ENCODE data around the gene TECPR1. TPM values are rescaled to one million over a fixed set of nuclear protein-coding genes. Genes with fewer than 3 reads are reported as not detected.

TECPR1 gene
- total and polyA plus RNA-seq, 2 experiments from 2014 or later, result 19.2 to 24.4 TPM

DNA sequence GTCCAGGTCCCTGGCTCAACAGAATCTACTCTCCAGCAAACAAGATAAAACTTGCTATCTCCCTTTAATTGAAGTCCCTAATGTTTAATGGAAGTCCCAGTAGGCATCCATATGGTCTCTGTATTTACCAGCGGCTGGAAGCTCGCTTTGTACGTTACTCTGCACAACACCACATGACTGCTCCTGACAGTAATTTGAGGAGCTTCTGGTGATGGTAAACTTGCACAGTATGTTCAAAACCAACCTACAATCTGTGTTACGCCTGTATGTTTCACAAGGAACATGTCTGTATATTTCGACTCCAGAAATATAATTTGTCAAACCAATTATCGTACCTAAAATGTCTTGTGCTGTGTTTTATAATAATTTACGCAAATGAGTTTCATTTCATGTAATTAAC is 4.4 kb upstream of the TECPR1 start:
- H3K9me3 ChIP-seq (ENCODE audit: low read depth), result no peaks in the 10 kb centered on the region
- no peaks in the 10 kb centered on the region for H3K27me3 ChIP-seq

DNA sequence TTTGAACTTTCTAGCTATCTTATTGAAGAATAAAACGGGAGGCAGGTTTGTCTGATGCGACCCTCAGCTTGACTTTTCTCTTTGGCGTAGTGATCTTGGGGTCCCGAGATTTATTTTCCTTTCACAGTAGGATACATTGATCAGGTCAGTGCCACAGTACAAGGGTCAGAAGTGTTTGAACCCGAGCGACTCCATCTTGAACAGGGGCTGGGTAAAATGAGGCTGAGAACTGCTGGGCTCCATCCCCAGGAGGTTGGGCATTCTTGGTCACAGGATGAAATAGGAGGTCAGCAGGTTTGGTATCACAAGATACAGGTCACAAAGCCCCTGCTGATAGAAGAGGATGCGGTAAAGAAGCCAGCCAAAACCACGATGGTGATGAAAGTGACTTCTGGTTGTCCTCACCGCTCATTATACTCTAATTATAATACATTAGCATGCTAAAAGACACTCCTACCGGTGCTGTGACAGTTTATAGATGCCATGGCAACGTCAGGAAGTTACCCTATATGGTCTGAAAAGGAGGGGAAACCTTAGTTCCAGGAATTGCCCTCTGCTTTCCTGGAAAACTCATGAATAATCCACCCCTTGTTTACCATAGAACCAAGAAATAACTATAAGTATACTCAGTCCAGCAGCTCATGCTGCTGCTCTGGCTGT is 3.0 kb upstream of the TECPR1 start:
- peak in 1 of 2 donors; percentile 16 for DNase-seq (ENCODE audit: low read depth in 1 of 2, low spot score in 1 of 2)
- H3K4me1 ChIP-seq (ENCODE audit: low read depth), result peaks cover 11% of the 10 kb centered on the region
- no peaks in the 10 kb centered on the region for H3K36me3 ChIP-seq
- H3K27me3 ChIP-seq, result no peaks in the 10 kb centered on the region
- no peak overlapping the region for H3K27ac ChIP-seq
- TF ChIP-seq, protein P1, sequence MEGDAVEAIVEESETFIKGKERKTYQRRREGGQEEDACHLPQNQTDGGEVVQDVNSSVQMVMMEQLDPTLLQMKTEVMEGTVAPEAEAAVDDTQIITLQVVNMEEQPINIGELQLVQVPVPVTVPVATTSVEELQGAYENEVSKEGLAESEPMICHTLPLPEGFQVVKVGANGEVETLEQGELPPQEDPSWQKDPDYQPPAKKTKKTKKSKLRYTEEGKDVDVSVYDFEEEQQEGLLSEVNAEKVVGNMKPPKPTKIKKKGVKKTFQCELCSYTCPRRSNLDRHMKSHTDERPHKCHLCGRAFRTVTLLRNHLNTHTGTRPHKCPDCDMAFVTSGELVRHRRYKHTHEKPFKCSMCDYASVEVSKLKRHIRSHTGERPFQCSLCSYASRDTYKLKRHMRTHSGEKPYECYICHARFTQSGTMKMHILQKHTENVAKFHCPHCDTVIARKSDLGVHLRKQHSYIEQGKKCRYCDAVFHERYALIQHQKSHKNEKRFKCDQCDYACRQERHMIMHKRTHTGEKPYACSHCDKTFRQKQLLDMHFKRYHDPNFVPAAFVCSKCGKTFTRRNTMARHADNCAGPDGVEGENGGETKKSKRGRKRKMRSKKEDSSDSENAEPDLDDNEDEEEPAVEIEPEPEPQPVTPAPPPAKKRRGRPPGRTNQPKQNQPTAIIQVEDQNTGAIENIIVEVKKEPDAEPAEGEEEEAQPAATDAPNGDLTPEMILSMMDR (IDR thresholded peaks at IDR 0.05; ENCODE audit: low read depth, low read length), result no peak
- H3K9me3 ChIP-seq (ENCODE audit: low read depth), result no peaks in the 10 kb centered on the region
- H3K4me3 ChIP-seq, result no peak overlapping the region

More for the DNA sequence above, 4.4 kb upstream of the TECPR1 start:
- no peaks in the 10 kb centered on the region for H3K36me3 ChIP-seq
- H3K27ac ChIP-seq, result no peak overlapping the region
- no peak for DNase-seq (ENCODE audit: low read depth in 1 of 2, low spot score in 1 of 2)
- TF ChIP-seq, protein P1 (IDR thresholded peaks at IDR 0.05; ENCODE audit: low read depth, low read length), result no peak
- H3K4me1 ChIP-seq (ENCODE audit: low read depth), result peaks cover 4% of the 10 kb centered on the region
- no peak overlapping the region for H3K4me3 ChIP-seq

DNA sequence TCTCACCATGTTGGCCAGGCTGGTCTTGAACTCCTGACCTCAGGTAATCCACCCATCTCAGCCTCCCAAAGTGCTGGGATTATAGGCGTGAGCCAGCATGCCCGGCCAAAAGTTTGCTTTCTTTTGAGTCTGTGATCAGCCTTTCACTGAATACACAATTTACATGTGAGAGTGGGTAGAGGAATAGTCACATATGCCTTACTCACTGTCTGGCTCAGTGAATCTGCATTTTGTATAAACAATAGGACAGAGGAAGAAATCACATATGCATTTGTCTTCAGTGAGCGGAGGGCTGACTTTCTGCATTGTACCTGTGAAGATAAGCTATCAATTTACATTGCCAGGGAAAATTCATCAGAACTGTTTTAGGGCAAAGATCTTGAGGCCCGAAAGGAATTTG is 2.5 kb upstream of the TECPR1 start:
- Histone ChIP-seq H3K4me1 (ENCODE audit: low read depth) (peaks cover 11% of the 10 kb centered on the region), H3K9me3 (ENCODE audit: low read depth) (no peaks in the 10 kb centered on the region)

DNA sequence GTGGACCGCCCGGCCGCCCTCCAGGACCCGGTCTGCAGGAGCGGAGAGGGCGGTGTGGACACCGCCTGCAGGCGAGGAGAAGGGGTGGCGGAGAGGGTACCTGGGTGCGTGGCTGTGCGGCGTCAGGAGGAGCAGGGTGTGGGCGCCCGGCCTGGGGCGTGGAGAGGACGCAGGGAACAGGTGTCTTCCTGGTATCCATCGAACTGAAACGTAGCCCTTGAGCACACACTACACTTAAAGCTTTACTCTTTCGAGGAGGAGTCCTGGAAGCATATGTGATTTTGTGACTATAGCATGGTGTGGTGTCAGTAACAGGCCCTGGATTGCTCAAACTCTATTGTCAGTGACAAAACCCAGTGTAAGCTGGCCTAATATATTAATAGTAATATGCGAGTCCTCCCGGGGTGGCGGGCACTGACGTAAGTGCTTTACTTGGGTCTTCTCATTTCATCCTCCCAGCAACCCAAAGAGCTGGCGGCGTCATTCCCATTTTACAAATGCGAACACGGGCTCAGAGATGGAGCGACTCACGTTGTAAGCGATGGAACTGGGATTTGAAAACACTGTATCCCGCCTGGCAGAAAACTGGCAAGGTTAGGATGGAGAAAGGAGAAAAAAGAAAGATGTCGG is 508 bp upstream of the TECPR1 start:
- Histone ChIP-seq H3K4me1 (ENCODE audit: low read depth) (peaks cover 11% of the 10 kb centered on the region), H3K36me3 (no peaks in the 10 kb centered on the region), H3K27ac (no peak overlapping the region), H3K27me3 (no peaks in the 10 kb centered on the region), H3K4me3 (peak overlapping the region; percentile 91), H3K9me3 (ENCODE audit: low read depth) (no peaks in the 10 kb centered on the region)
- peak in 1 of 2 donors; percentile 6 for DNase-seq (ENCODE audit: low read depth in 1 of 2, low spot score in 1 of 2)
- TF ChIP-seq, protein P1 (IDR thresholded peaks at IDR 0.05; ENCODE audit: low read depth, low read length), result no peak

More for the DNA sequence above, 2.5 kb upstream of the TECPR1 start:
- DNase-seq (ENCODE audit: low read depth in 1 of 2, low spot score in 1 of 2), result no peak
- H3K36me3 ChIP-seq, result no peaks in the 10 kb centered on the region
- H3K4me3 ChIP-seq, result no peak overlapping the region
- H3K27ac ChIP-seq, result no peak overlapping the region
- TF ChIP-seq, protein P1 (IDR thresholded peaks at IDR 0.05; ENCODE audit: low read depth, low read length), result no peak
- H3K27me3 ChIP-seq, result no peaks in the 10 kb centered on the region

DNA sequence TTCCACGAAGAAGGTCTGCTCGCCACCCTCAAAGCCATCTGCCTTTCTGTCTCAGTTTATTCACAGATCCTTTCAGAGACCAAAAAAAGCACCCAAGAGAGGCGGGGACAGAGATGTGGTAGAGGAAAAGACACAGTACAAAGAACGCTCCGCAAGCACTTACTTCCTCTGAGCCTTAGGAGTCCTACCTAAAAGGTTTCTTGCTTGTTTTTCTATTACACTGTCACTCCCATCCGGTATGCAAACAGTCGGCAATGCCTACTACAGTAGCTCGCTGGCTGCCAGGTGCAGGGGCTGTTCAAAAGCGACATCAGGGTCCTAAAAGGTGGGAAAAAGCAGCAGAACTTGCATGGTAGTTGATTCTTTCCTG is 816 bp downstream of the TECPR1 start:
- Histone ChIP-seq H3K27me3 (no peaks in the 10 kb centered on the region), H3K4me1 (ENCODE audit: low read depth) (peaks cover 11% of the 10 kb centered on the region), H3K4me3 (peak overlapping the region; percentile 91), H3K27ac (no peak overlapping the region), H3K36me3 (no peaks in the 10 kb centered on the region), H3K9me3 (ENCODE audit: low read depth) (no peaks in the 10 kb centered on the region)
- no peak for DNase-seq (ENCODE audit: low read depth in 1 of 2, low spot score in 1 of 2)
- TF ChIP-seq, protein P1 (IDR thresholded peaks at IDR 0.05; ENCODE audit: low read depth, low read length), result no peak
